Measurements from ENCODE around the gene ITGB3. TPM values are rescaled to one million over a fixed set of nuclear protein-coding genes. Genes with fewer than 3 reads are reported as not detected.

ITGB3 gene
- total and polyA plus RNA-seq, 2 of the 4 experiments (the other 2 are of a cell fraction) = 9.8 to 17.6 TPM

GRCh38 chr17:47292206-47292605 is 38.6 kb downstream of the ITGB3 start:
- no peaks in the 10 kb centered on the region for H3K9me3 ChIP-seq (ENCODE audit: control insufficient read depth, insufficient read depth, low read length)
- CTCF ChIA-PET = no interaction called here
- peaks cover 24% of the 10 kb centered on the region for H3K9me1 ChIP-seq (ENCODE audit: insufficient read depth, low read length)
- no peak for TF ChIP-seq ELK1 (IDR thresholded peaks at IDR 0.05; ENCODE audit: borderline replicate concordance, low read depth, low read length)
- no peak for TF ChIP-seq SMC3 (IDR thresholded peaks at IDR 0.05; ENCODE audit: low read depth, low read length)
- TF ChIP-seq FOS (IDR thresholded peaks at IDR 0.05; ENCODE audit: low read depth, low read length) = no peak
- H3K4me2 ChIP-seq (ENCODE audit: low read depth, low read length) = no peak overlapping the region
- no peaks in the 10 kb centered on the region for H4K20me1 ChIP-seq (ENCODE audit: insufficient read depth, low read length)
- no peaks in the 10 kb centered on the region for H3K27me3 ChIP-seq (ENCODE audit: control insufficient read depth, insufficient read depth, low read length)
- H2AFZ ChIP-seq (replicated peaks; ENCODE audit: low read length, poor library complexity) = no peak overlapping the region
- in situ Hi-C loops (cut with MboI; ENCODE audit: low sequenced_read_pairs) (no loop called here), intact Hi-C loops (cut with micrococcal nuclease) (no loop called here), dilution Hi-C loops (cut with HindIII; ENCODE audit: low sequenced_read_pairs, unreplicated experiment) (no loop called here)
- H2BK5ac ChIP-seq (ENCODE audit: low read depth, low read length, poor library complexity, severe bottlenecking) = no peak overlapping the region
- H3K56ac ChIP-seq (ENCODE audit: extremely low read depth, insufficient read depth, low read length) = no peak overlapping the region
- no peak overlapping the region for H2BK15ac ChIP-seq (ENCODE audit: low read depth, low read length)
- WGBS, 2 experiments (ENCODE audit: extremely low coverage in 2 of 2, insufficient read length in 1 of 2) = 98% methylated on average over 6 of the region's 14 CpGs; no CpG with 5 or more reads in 1 of the 2 experiments
- H4K8ac ChIP-seq (ENCODE audit: low read depth in 2 of 2, low read length in 2 of 2) = no peak overlapping the region
- no peak overlapping the region for H4K91ac ChIP-seq (ENCODE audit: insufficient read depth, low read depth, low read length)
- H2AK9ac ChIP-seq (replicated peaks; ENCODE audit: low read depth, low read length, poor library complexity) = no peak overlapping the region
- H3K36me3 ChIP-seq (ENCODE audit: control insufficient read depth, insufficient read depth, low read length) = peaks cover 44% of the 10 kb centered on the region
- H3K9ac ChIP-seq (ENCODE audit: low read depth, low read length) = no peak overlapping the region
- no peak overlapping the region for H3K18ac ChIP-seq (ENCODE audit: low read depth, low read length)
- DNase-seq (no peak), ATAC-seq (ENCODE audit: low read depth) (no peak)
- H3K79me1 ChIP-seq (ENCODE audit: low read depth in 1 of 2, low read length in 2 of 2) = peaks cover 4 to 17% of the 10 kb centered on the region in 2 experiments; a peak in 3 of 4 replicates
- H3K4ac ChIP-seq (ENCODE audit: low read depth, low read length) = no peak overlapping the region
- no peak overlapping the region for H2BK120ac ChIP-seq (ENCODE audit: low read depth, low read length)
- no TSS peak for BruUV-seq (replicated peaks)
- no peak overlapping the region for H3K23ac ChIP-seq (ENCODE audit: low read depth, low read length)
- no peak overlapping the region for H2BK20ac ChIP-seq (ENCODE audit: low read depth, low read length)
- H3K27ac ChIP-seq (ENCODE audit: insufficient read depth, low read length) = no peak overlapping the region
- H3K14ac ChIP-seq (replicated peaks; ENCODE audit: low read depth, low read length) = no peak overlapping the region
- H3K4me3 ChIP-seq (ENCODE audit: insufficient read depth, low read depth, low read length) = no peak overlapping the region
- POLR2A ChIA-PET (ENCODE audit: unreplicated experiment) = no interaction called here
- H4K5ac ChIP-seq (ENCODE audit: low read depth, low read length) = no peak overlapping the region
- peaks cover 13% of the 10 kb centered on the region for H3K4me1 ChIP-seq (ENCODE audit: control insufficient read depth, insufficient read depth, low read length)
- H2AK5ac ChIP-seq (ENCODE audit: low read depth, low read length) = no peak overlapping the region
